HEK293 (cell line): ENCODE data around the gene KCTD21.

Experiments
- BCL11A ChIP-seq: fragments of 450-650 bp; formaldehyde crosslinking; IDR thresholded peaks from 2 replicates; pipeline ENCODE4 v1.5.1; 2016; ENCODE audit warnings: low read depth, missing biosample characterization, missing genetic modification characterization
- ZBTB20 ChIP-seq: fragments of 450-650 bp; formaldehyde crosslinking; IDR thresholded peaks from 2 replicates; pipeline ENCODE4 v1.5.1; 2016; ENCODE audit warnings: missing biosample characterization, missing genetic modification characterization
- ZNF121 ChIP-seq: fragments of 450-650 bp; formaldehyde crosslinking; IDR thresholded peaks from 2 replicates; pipeline ENCODE4 v1.5.1; 2016; ENCODE audit warnings: missing biosample characterization, missing genetic modification characterization
- ZNF501 ChIP-seq: fragments of 450-650 bp; formaldehyde crosslinking; IDR thresholded peaks from 2 replicates; pipeline ENCODE4 v1.5.1; 2016; ENCODE audit warnings: missing biosample characterization, missing genetic modification characterization
- ZNF785 ChIP-seq: fragments of 450-650 bp; formaldehyde crosslinking; IDR thresholded peaks from 2 replicates; pipeline ENCODE4 v1.5.1; 2016; ENCODE audit warnings: missing biosample characterization, missing genetic modification characterization
- TF ChIP-seq, protein P1 (sequence below): fragments of 450-650 bp; formaldehyde crosslinking; IDR thresholded peaks from 2 replicates; pipeline ENCODE4 v1.5.1; 2017; ENCODE audit warnings: missing biosample characterization, missing genetic modification characterization
- TF ChIP-seq, protein P2 (sequence below): fragments of 450-650 bp; formaldehyde crosslinking; IDR thresholded peaks from 2 replicates; pipeline ENCODE4 v1.5.1; 2016; ENCODE audit warnings: missing biosample characterization, missing genetic modification characterization

DNA sequence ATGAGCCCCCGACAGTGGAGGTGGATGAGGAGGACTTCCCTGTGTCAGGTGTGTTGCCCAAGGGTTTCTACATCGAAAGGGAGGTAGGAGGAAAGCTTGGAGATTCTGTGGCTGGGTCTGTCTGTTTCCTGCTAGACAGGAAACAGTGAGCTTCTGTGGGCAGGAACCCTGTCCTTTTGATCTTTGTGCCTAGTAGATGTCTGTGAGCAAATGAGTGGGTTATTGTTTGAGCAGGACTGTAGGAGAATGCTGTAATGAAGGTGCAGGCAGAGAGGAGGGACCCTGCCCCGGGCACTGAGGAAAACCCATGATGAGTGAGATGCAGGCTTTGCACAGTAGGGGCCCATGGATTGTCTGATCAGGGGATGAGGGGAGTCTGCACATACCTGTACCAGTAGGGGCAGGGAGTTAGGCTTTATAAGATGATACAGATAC is 14.3 kb upstream of the KCTD21 start:
- TF ChIP-seq, protein P1, sequence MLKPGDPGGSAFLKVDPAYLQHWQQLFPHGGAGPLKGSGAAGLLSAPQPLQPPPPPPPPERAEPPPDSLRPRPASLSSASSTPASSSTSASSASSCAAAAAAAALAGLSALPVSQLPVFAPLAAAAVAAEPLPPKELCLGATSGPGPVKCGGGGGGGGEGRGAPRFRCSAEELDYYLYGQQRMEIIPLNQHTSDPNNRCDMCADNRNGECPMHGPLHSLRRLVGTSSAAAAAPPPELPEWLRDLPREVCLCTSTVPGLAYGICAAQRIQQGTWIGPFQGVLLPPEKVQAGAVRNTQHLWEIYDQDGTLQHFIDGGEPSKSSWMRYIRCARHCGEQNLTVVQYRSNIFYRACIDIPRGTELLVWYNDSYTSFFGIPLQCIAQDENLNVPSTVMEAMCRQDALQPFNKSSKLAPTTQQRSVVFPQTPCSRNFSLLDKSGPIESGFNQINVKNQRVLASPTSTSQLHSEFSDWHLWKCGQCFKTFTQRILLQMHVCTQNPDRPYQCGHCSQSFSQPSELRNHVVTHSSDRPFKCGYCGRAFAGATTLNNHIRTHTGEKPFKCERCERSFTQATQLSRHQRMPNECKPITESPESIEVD (tag by site-specific recombination), result no peak
- TF ChIP-seq, protein P2, sequence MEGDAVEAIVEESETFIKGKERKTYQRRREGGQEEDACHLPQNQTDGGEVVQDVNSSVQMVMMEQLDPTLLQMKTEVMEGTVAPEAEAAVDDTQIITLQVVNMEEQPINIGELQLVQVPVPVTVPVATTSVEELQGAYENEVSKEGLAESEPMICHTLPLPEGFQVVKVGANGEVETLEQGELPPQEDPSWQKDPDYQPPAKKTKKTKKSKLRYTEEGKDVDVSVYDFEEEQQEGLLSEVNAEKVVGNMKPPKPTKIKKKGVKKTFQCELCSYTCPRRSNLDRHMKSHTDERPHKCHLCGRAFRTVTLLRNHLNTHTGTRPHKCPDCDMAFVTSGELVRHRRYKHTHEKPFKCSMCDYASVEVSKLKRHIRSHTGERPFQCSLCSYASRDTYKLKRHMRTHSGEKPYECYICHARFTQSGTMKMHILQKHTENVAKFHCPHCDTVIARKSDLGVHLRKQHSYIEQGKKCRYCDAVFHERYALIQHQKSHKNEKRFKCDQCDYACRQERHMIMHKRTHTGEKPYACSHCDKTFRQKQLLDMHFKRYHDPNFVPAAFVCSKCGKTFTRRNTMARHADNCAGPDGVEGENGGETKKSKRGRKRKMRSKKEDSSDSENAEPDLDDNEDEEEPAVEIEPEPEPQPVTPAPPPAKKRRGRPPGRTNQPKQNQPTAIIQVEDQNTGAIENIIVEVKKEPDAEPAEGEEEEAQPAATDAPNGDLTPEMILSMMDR (tag by site-specific recombination), result no peak
- TF ChIP-seq ZNF121, result no peak
- TF ChIP-seq ZBTB20 (tag by site-specific recombination), result no peak
- TF ChIP-seq ZNF501 (tag by site-specific recombination), result no peak
- no peak for TF ChIP-seq BCL11A
- no peak for TF ChIP-seq ZNF785
